Adrenal gland (tissue), 12 donors: ENCODE data around the gene RNF144B. TPM values are rescaled to one million over a fixed set of nuclear protein-coding genes. Genes with fewer than 3 reads are reported as not detected.

Experiments
- DNase-seq, 7 donors: peaks; one replicate each; pipeline ENCODE4 v3.0.0-alpha.2; 2019 to 2020
- H3K27ac ChIP-seq, 5 donors: fragments of 200-600 bp; sonication (generic) in 4 of 5; 1 replicate in 3 of 5; 2 replicates in 2 of 5; pipeline versions ENCODE4 v1.5.1 to v1.8.0; 2016 to 2020; ENCODE audit warnings: mild to moderate bottlenecking in 1 of 5
- H3K27me3 ChIP-seq: fragments of 200-600 bp; 2 replicates; pipeline ENCODE4 v1.8.0; 2021
- H3K36me3 ChIP-seq, 2 donors: fragments of 200-600 bp; replicated peaks in 1 of 2; 1 replicate in 1 of 2; 2 replicates in 1 of 2; pipeline versions ENCODE4 v1.5.1 to v1.8.0; 2018 to 2022
- H3K4me1 ChIP-seq, 2 donors: fragments of 200-600 bp; replicated peaks in 1 of 2; 1 replicate in 1 of 2; 2 replicates in 1 of 2; pipeline versions ENCODE4 v1.5.1 to v1.8.0; 2018 to 2021
- H3K4me3 ChIP-seq, 4 donors: fragments of 200-600 bp; sonication (generic) in 3 of 4; one replicate each; pipeline ENCODE4 v1.5.1; 2016 to 2018
- H3K9me3 ChIP-seq, 3 donors: fragments of 200-600 bp; sonication (generic) in 1 of 3; replicated peaks in 1 of 3; 1 replicate in 2 of 3; 2 replicates in 1 of 3; pipeline versions ENCODE4 v1.5.1 to v1.8.0; 2016 to 2021
- POLR2A ChIP-seq, 2 donors: fragments of 450-650 bp; IDR thresholded peaks; one replicate each; pipeline ENCODE4 v1.6.1; 2017; ENCODE audit warnings: antibody characterized with exemption in 2 of 2, mild to moderate bottlenecking in 2 of 2, moderate library complexity in 1 of 2
- WGBS, 4 donors: extraction: QIAGEN DNeasy Blood & Tissue Kit in 2 of 4; methylation state at CpG; one replicate each; pipeline versions ENCODE4 v1.1.5 to v1.1.7; 2013 to 2017; 5-methylcytosine and 5-hydroxymethylcytosine counted together
- intact Hi-C, 2 donors: fragments of 100-400 bp; cut with DNase I; formaldehyde crosslinking; loops; one replicate each; pipeline versions ENCODE4 v1.14.1 to v1.15.0; 2022 to 2023
- polyA plus RNA-seq, 3 donors: library from polyadenylated mRNA; stranded (reverse); fragments of 200-250 nt in 2 of 3; fragments of 350-450 nt in 1 of 3; fragmentation: Illumina TruSeq in 1 of 3; extraction: RNeasy Lipid Tissue Mini Kit (QIAGEN cat#74804) in 1 of 3; gene quantifications; one replicate each; pipeline ENCODE4 v1.2.3, GENCODE V29; 2013 to 2014
- total RNA-seq, 9 donors: library from RNA; depleted of rRNA in 4 of 9; stranded (reverse); fragments of >200 nt in 4 of 9; fragments of 120-200 nt in 1 of 9; fragmentation: NEBNext Ultra II Directional in 1 of 9; extraction: Animal tissue kit (Norgen Biotek cat#: 25700) in 1 of 9; gene quantifications; one replicate each; pipeline versions ENCODE4 v1.1.0 to v1.2.4, GENCODE V29; 2013 to 2023
- TF ChIP-seq, protein P1 (sequence below), 6 experiments: fragments of 450-650 bp in 4 of 6; fragments of 200-600 bp in 2 of 6; sonication (generic) in 1 of 6; IDR thresholded peaks; 1 replicate in 5 of 6; 2 replicates in 1 of 6; pipeline versions ENCODE4 v1.5.1 to v1.8.0; 2016 to 2021; ENCODE audit warnings: antibody characterized with exemption in 6 of 6, mild to moderate bottlenecking in 2 of 6, moderate library complexity in 1 of 6
- donor health status: healthy with polysubstance abuse.
- donor health status: Bipolar disorder and iron deficiency.
- donor health status: DM: yes; HTN: yes; CAD: no.
- donor health status: DM: no; HTN: no; CAD: no.
- donor health status: DM: no; HTN: no; CAD: no.
- donor health status: DM: yes; HTN: yes; CAD: no.

The RNF144B gene
- total and polyA plus RNA-seq, 12 donors = 1.9 to 11.0 (median 7.4) TPM

GRCh38 chr6:18485660-18486435 is 98.7 kb downstream of the RNF144B start:
- intact Hi-C loops = no loop called here

GRCh38 chr6:18488004-18488403 is 100.9 kb downstream of the RNF144B start:
- no peak overlapping the region for H3K4me3 ChIP-seq
- intact Hi-C loops = no loop called here
- DNase-seq = no peak
- WGBS, 4 donors = 72 to 88% (median 81%) methylated on average over 2 of the region's 2 CpGs
- TF ChIP-seq, protein P1, sequence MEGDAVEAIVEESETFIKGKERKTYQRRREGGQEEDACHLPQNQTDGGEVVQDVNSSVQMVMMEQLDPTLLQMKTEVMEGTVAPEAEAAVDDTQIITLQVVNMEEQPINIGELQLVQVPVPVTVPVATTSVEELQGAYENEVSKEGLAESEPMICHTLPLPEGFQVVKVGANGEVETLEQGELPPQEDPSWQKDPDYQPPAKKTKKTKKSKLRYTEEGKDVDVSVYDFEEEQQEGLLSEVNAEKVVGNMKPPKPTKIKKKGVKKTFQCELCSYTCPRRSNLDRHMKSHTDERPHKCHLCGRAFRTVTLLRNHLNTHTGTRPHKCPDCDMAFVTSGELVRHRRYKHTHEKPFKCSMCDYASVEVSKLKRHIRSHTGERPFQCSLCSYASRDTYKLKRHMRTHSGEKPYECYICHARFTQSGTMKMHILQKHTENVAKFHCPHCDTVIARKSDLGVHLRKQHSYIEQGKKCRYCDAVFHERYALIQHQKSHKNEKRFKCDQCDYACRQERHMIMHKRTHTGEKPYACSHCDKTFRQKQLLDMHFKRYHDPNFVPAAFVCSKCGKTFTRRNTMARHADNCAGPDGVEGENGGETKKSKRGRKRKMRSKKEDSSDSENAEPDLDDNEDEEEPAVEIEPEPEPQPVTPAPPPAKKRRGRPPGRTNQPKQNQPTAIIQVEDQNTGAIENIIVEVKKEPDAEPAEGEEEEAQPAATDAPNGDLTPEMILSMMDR (IDR thresholded peaks at IDR 0.05) = no peak
- no peak for TF ChIP-seq POLR2A (IDR thresholded peaks at IDR 0.05)
- H3K4me1 ChIP-seq = no peaks in the 10 kb centered on the region
- no peak overlapping the region for H3K27ac ChIP-seq
- H3K36me3 ChIP-seq = no peaks in the 10 kb centered on the region
- peaks cover 10% of the 10 kb centered on the region for H3K27me3 ChIP-seq
- no peaks in the 10 kb centered on the region for H3K9me3 ChIP-seq

More at GRCh38 chr6:18485660-18486435, 98.7 kb downstream of the RNF144B start:
- no peak for DNase-seq
- WGBS, 4 donors = 36 to 49% (median 40%) methylated on average over 3 of the region's 3 CpGs
- H3K9me3 ChIP-seq = no peaks in the 10 kb centered on the region
- H3K36me3 ChIP-seq = no peaks in the 10 kb centered on the region
- no peak overlapping the region for H3K27ac ChIP-seq
- H3K4me3 ChIP-seq = no peak overlapping the region
- H3K27me3 ChIP-seq = peaks cover 10% of the 10 kb centered on the region
- H3K4me1 ChIP-seq = no peaks in the 10 kb centered on the region
- no peak for TF ChIP-seq POLR2A (IDR thresholded peaks at IDR 0.05)
- TF ChIP-seq, protein P1 (IDR thresholded peaks at IDR 0.05) = no peak

- no peaks in the 10 kb centered on the region for H3K36me3 ChIP-seq
- peaks cover 10% of the 10 kb centered on the region for H3K27me3 ChIP-seq
- H3K27ac ChIP-seq = no peak overlapping the region
- WGBS, 4 donors = 70 to 80% (median 77%) methylated on average over 5 of the region's 5 CpGs
- H3K4me1 ChIP-seq = no peaks in the 10 kb centered on the region
- no peak for DNase-seq
- TF ChIP-seq, protein P1 (IDR thresholded peaks at IDR 0.05) = no peak
- TF ChIP-seq POLR2A (IDR thresholded peaks at IDR 0.05) = no peak
- H3K9me3 ChIP-seq = no peaks in the 10 kb centered on the region
- intact Hi-C loops = no loop called here
- H3K4me3 ChIP-seq = no peak overlapping the region
Measured at GRCh38 chr6:18488526-18489270, 101.5 kb downstream of the RNF144B start.

DNA sequence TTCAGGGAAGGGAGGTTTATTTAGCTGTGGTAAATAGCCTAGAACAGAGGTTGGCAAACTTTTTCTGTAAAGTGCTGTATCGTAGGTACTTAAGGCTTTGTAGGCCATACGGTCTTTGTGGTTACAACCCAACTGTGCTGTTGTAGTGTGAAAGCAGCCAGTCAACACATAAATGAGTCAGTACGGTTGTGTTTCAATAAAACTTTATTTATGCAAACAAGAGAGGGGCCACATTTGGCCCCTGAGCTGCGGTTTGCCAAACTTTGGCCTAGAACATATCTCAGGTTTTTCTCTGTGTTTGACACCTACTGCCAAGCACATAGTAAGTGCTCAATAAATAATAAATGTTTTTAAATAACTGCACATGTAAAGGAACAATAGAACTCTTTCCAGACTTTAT is 102.2 kb downstream of the RNF144B start:
- H3K4me3 ChIP-seq = no peak overlapping the region
- no peak for TF ChIP-seq POLR2A (IDR thresholded peaks at IDR 0.05)
- TF ChIP-seq, protein P1 (IDR thresholded peaks at IDR 0.05) = no peak
- peaks cover 10% of the 10 kb centered on the region for H3K27me3 ChIP-seq
- WGBS, 4 donors = 76 to 97% (median 84%) methylated on average over 4 of the region's 4 CpGs
- H3K4me1 ChIP-seq = no peaks in the 10 kb centered on the region
- intact Hi-C loops = no loop called here
- no peaks in the 10 kb centered on the region for H3K9me3 ChIP-seq
- H3K36me3 ChIP-seq = no peaks in the 10 kb centered on the region
- no peak overlapping the region for H3K27ac ChIP-seq
- DNase-seq = no peak
